ENCODE results near the gene COQ8A. TPM values are rescaled to one million over a fixed set of nuclear protein-coding genes. Genes with fewer than 3 reads are reported as not detected.

COQ8A gene
- total and polyA plus RNA-seq, 4 donors = 11.4 to 37.5 (median 20.6) TPM

- DNase-seq = no peak
- H3K4me3 ChIP-seq (ENCODE audit: low read length in 2 of 2) = no peak overlapping the region
- H3K36me3 ChIP-seq (ENCODE audit: control insufficient read depth in 1 of 2, insufficient read depth in 2 of 2, low read length in 1 of 2) = no peaks in the 10 kb centered on the region
- no peaks in the 10 kb centered on the region for H3K4me1 ChIP-seq (ENCODE audit: control insufficient read depth in 1 of 2, insufficient read depth in 2 of 2, low read length in 2 of 2)
- ATAC-seq (ENCODE audit: low FRiP score) = no peak
- no peaks in the 10 kb centered on the region for H3K9me3 ChIP-seq (ENCODE audit: control insufficient read depth, low read length)
- no peak overlapping the region for H3K27ac ChIP-seq (ENCODE audit: low read depth in 1 of 2, low read length in 2 of 2)
- WGBS, 2 donors = 86 to 89% methylated on average over 25 to 26 of the region's 26 CpGs
- intact Hi-C loops (cut with DNase I) = no loop called here
- H3K27me3 ChIP-seq (ENCODE audit: control insufficient read depth in 1 of 2, insufficient read depth in 2 of 2, low read length in 1 of 2) = no peaks in the 10 kb centered on the region
Observed at GRCh38 chr1:226980565-226981385, 40.7 kb downstream of the COQ8A start.

- DNase-seq (peak in 1 of 2 donors; percentile 74), ATAC-seq (ENCODE audit: low FRiP score) (no peak)
- Histone ChIP-seq H3K4me3 (ENCODE audit: low read length in 2 of 2) (no peak overlapping the region), H3K4me1 (ENCODE audit: control insufficient read depth in 1 of 2, insufficient read depth in 2 of 2, low read length in 2 of 2) (no peaks in the 10 kb centered on the region), H3K9me3 (ENCODE audit: control insufficient read depth, low read length) (no peaks in the 10 kb centered on the region), H3K36me3 (ENCODE audit: control insufficient read depth in 1 of 2, insufficient read depth in 2 of 2, low read length in 1 of 2) (no peaks in the 10 kb centered on the region), H3K27ac (ENCODE audit: low read depth in 1 of 2, low read length in 2 of 2) (no peak overlapping the region), H3K27me3 (ENCODE audit: control insufficient read depth in 1 of 2, insufficient read depth in 2 of 2, low read length in 1 of 2) (no peaks in the 10 kb centered on the region)
- intact Hi-C loops (cut with DNase I) = no loop called here
- 81 to 82% methylated on average over 12 of the region's 12 CpGs for WGBS, 2 donors
Observed at GRCh38 chr1:226981386-226981817, 41.3 kb downstream of the COQ8A start.

- ATAC-seq (ENCODE audit: low FRiP score) = no peak
- Histone ChIP-seq H3K4me1 (ENCODE audit: control insufficient read depth in 1 of 2, insufficient read depth in 2 of 2, low read length in 2 of 2) (no peaks in the 10 kb centered on the region), H3K4me3 (ENCODE audit: low read length in 2 of 2) (no peak overlapping the region), H3K9me3 (ENCODE audit: control insufficient read depth, low read length) (no peaks in the 10 kb centered on the region), H3K36me3 (ENCODE audit: control insufficient read depth in 1 of 2, insufficient read depth in 2 of 2, low read length in 1 of 2) (peaks cover 0 to 2% of the 10 kb centered on the region in 2 donors), H3K27ac (ENCODE audit: low read depth in 1 of 2, low read length in 2 of 2) (no peak overlapping the region), H3K27me3 (ENCODE audit: control insufficient read depth in 1 of 2, insufficient read depth in 2 of 2, low read length in 1 of 2) (no peaks in the 10 kb centered on the region)
- intact Hi-C loops (cut with DNase I) = no loop called here
- DNase-seq = peak in 1 of 2 donors; percentile 67
- WGBS, 2 donors = 90 to 91% methylated on average over 18 of the region's 18 CpGs
Observed at GRCh38 chr1:226981838-226982237, 41.7 kb downstream of the COQ8A start.

GRCh38 chr1:226982451-226983177 lies 42.5 kb downstream of the COQ8A start:
- DNase-seq = peak in 1 of 2 donors; percentile 75
- peaks cover 2% of the 10 kb centered on the region in 2 donors for H3K36me3 ChIP-seq (ENCODE audit: control insufficient read depth in 1 of 2, insufficient read depth in 2 of 2, low read length in 1 of 2)
- 92 to 93% methylated on average over 31 of the region's 31 CpGs for WGBS, 2 donors
- intact Hi-C loops (cut with DNase I) = no loop called here
- H3K4me3 ChIP-seq (ENCODE audit: low read length in 2 of 2) = no peak overlapping the region
- no peaks in the 10 kb centered on the region for H3K27me3 ChIP-seq (ENCODE audit: control insufficient read depth in 1 of 2, insufficient read depth in 2 of 2, low read length in 1 of 2)
- no peak overlapping the region for H3K27ac ChIP-seq (ENCODE audit: low read depth in 1 of 2, low read length in 2 of 2)
- H3K9me3 ChIP-seq (ENCODE audit: control insufficient read depth, low read length) = no peaks in the 10 kb centered on the region
- ATAC-seq (ENCODE audit: low FRiP score) = no peak
- no peaks in the 10 kb centered on the region for H3K4me1 ChIP-seq (ENCODE audit: control insufficient read depth in 1 of 2, insufficient read depth in 2 of 2, low read length in 2 of 2)

- no peaks in the 10 kb centered on the region for H3K27me3 ChIP-seq (ENCODE audit: control insufficient read depth in 1 of 2, insufficient read depth in 2 of 2, low read length in 1 of 2)
- no peak overlapping the region for H3K27ac ChIP-seq (ENCODE audit: low read depth in 1 of 2, low read length in 2 of 2)
- no peaks in the 10 kb centered on the region for H3K4me1 ChIP-seq (ENCODE audit: control insufficient read depth in 1 of 2, insufficient read depth in 2 of 2, low read length in 2 of 2)
- DNase-seq (peak in 1 of 2 donors; percentile 63), ATAC-seq (ENCODE audit: low FRiP score) (no peak)
- H3K36me3 ChIP-seq (ENCODE audit: control insufficient read depth in 1 of 2, insufficient read depth in 2 of 2, low read length in 1 of 2) = peaks cover 2% of the 10 kb centered on the region in 2 donors
- WGBS, 2 donors = 87 to 90% methylated on average over 17 to 18 of the region's 18 CpGs
- intact Hi-C loops (cut with DNase I) = no loop called here
- no peak overlapping the region for H3K4me3 ChIP-seq (ENCODE audit: low read length in 2 of 2)
- H3K9me3 ChIP-seq (ENCODE audit: control insufficient read depth, low read length) = no peaks in the 10 kb centered on the region
Observed at GRCh38 chr1:226983247-226983991, 43.3 kb downstream of the COQ8A start.

GRCh38 chr1:226983992-226984364 lies 43.9 kb downstream of the COQ8A start:
- Histone ChIP-seq H3K27me3 (ENCODE audit: control insufficient read depth in 1 of 2, insufficient read depth in 2 of 2, low read length in 1 of 2) (no peaks in the 10 kb centered on the region), H3K4me1 (ENCODE audit: control insufficient read depth in 1 of 2, insufficient read depth in 2 of 2, low read length in 2 of 2) (peaks cover 0 to 2% of the 10 kb centered on the region in 2 donors), H3K4me3 (ENCODE audit: low read length in 2 of 2) (no peak overlapping the region), H3K9me3 (ENCODE audit: control insufficient read depth, low read length) (no peaks in the 10 kb centered on the region), H3K27ac (ENCODE audit: low read depth in 1 of 2, low read length in 2 of 2) (no peak overlapping the region), H3K36me3 (ENCODE audit: control insufficient read depth in 1 of 2, insufficient read depth in 2 of 2, low read length in 1 of 2) (peaks cover 2% of the 10 kb centered on the region in 2 donors)
- intact Hi-C loops (cut with DNase I) = no loop called here
- 45 to 50% methylated on average over 5 of the region's 5 CpGs for WGBS, 2 donors
- ATAC-seq (ENCODE audit: low FRiP score) (no peak), DNase-seq (no peak)

- Histone ChIP-seq H3K27me3 (ENCODE audit: control insufficient read depth in 1 of 2, insufficient read depth in 2 of 2, low read length in 1 of 2) (no peaks in the 10 kb centered on the region), H3K4me3 (ENCODE audit: low read length in 2 of 2) (no peak overlapping the region), H3K27ac (ENCODE audit: low read depth in 1 of 2, low read length in 2 of 2) (no peak overlapping the region), H3K4me1 (ENCODE audit: control insufficient read depth in 1 of 2, insufficient read depth in 2 of 2, low read length in 2 of 2) (peaks cover 0 to 2% of the 10 kb centered on the region in 2 donors), H3K9me3 (ENCODE audit: control insufficient read depth, low read length) (no peaks in the 10 kb centered on the region), H3K36me3 (ENCODE audit: control insufficient read depth in 1 of 2, insufficient read depth in 2 of 2, low read length in 1 of 2) (peaks cover 2% of the 10 kb centered on the region in 2 donors)
- ATAC-seq (ENCODE audit: low FRiP score) (no peak), DNase-seq (no peak)
- intact Hi-C loops (cut with DNase I) = no loop called here
- WGBS, 2 donors = 78 to 84% methylated on average over 18 of the region's 18 CpGs
Observed at GRCh38 chr1:226984521-226985238, 44.6 kb downstream of the COQ8A start.

- H3K36me3 ChIP-seq (ENCODE audit: control insufficient read depth in 1 of 2, insufficient read depth in 2 of 2, low read length in 1 of 2) = peaks cover 2% of the 10 kb centered on the region in 2 donors
- peaks cover 0 to 2% of the 10 kb centered on the region in 2 donors for H3K4me1 ChIP-seq (ENCODE audit: control insufficient read depth in 1 of 2, insufficient read depth in 2 of 2, low read length in 2 of 2)
- WGBS, 2 donors = 83 to 88% methylated on average over 20 of the region's 20 CpGs
- H3K9me3 ChIP-seq (ENCODE audit: control insufficient read depth, low read length) = no peaks in the 10 kb centered on the region
- intact Hi-C loops (cut with DNase I) = no loop called here
- H3K27ac ChIP-seq (ENCODE audit: low read depth in 1 of 2, low read length in 2 of 2) = no peak overlapping the region
- no peaks in the 10 kb centered on the region for H3K27me3 ChIP-seq (ENCODE audit: control insufficient read depth in 1 of 2, insufficient read depth in 2 of 2, low read length in 1 of 2)
- no peak for ATAC-seq (ENCODE audit: low FRiP score)
- no peak for DNase-seq
- no peak overlapping the region for H3K4me3 ChIP-seq (ENCODE audit: low read length in 2 of 2)
Observed at GRCh38 chr1:226985239-226985838, 45.2 kb downstream of the COQ8A start.

Measured in aorta (tissue), 5 donors.